Stimulated activated CD4-positive, alpha-beta T cell treated with anti-CD3 and anti-CD28 coated beads, Interleukin-1b, Interleukin-23, amount 100 ng/mL, for 48 hours (primary cell): Measurements from ENCODE around the gene SPOP.
A peak's percentile ranks its signal among the peaks of the same experiment; 100 is the strongest.
"Not testable (repeated sequence)": the region's sequence is repeated elsewhere in the genome, so short reads cannot be mapped to it uniquely, and the experiment has no call there.

ENCODE experiments used
- DNase-seq: peaks from one replicate; pipeline ENCODE4 v3.0.0-alpha.2; 2020

Gene SPOP

GRCh38 chr17:49570540-49571242 lies 107.2 kb downstream of the SPOP start:
- no peak for DNase-seq

- not testable (repeated sequence) for DNase-seq
These were observed 109.2 kb downstream of the SPOP start for GRCh38 chr17:49568695-49569047.

- peak; percentile 83 for DNase-seq
These were observed 109.8 kb downstream of the SPOP start for GRCh38 chr17:49567871-49568694.

- DNase-seq: no peak
These were observed 110.8 kb downstream of the SPOP start for GRCh38 chr17:49567104-49567521.

- DNase-seq: no peak
These were observed 111.2 kb downstream of the SPOP start for GRCh38 chr17:49566668-49567071.

- DNase-seq: no peak
These were observed 111.9 kb downstream of the SPOP start for GRCh38 chr17:49565948-49566491.

GRCh38 chr17:49564638-49565037 lies 113.3 kb downstream of the SPOP start:
- no peak for DNase-seq

GRCh38 chr17:49557312-49558024 lies 120.4 kb downstream of the SPOP start:
- DNase-seq: peak; percentile 35

GRCh38 chr17:49556223-49556943 lies 121.5 kb downstream of the SPOP start:
- peak; percentile 85 for DNase-seq

- no peak for DNase-seq
These were observed 122.2 kb downstream of the SPOP start for GRCh38 chr17:49555495-49556222.

GRCh38 chr17:49554694-49555494 lies 123.0 kb downstream of the SPOP start:
- DNase-seq: no peak

- DNase-seq: no peak
These were observed 124.1 kb downstream of the SPOP start for GRCh38 chr17:49553676-49554335.

- DNase-seq: no peak
These were observed 125.7 kb downstream of the SPOP start for GRCh38 chr17:49552070-49552751.

- no peak for DNase-seq
These were observed 126.5 kb downstream of the SPOP start for GRCh38 chr17:49551221-49552069.

- not testable (repeated sequence) for DNase-seq
These were observed 127.1 kb downstream of the SPOP start for GRCh38 chr17:49550764-49551163.

- DNase-seq: no peak
These were observed 127.9 kb downstream of the SPOP start for GRCh38 chr17:49549691-49550678.

- DNase-seq: no peak
These were observed 128.6 kb downstream of the SPOP start for GRCh38 chr17:49549311-49549605.
